Suprapubic skin (tissue), 3 donors: ENCODE results near the gene MCC.

Experiments
- CTCF ChIP-seq, 2 donors: fragments of 200-600 bp in 1 of 2; fragments of 450-650 bp in 1 of 2; sonication (generic) in 1 of 2; IDR thresholded peaks; one replicate each; pipeline ENCODE4 v1.5.1; 2016 to 2019; ENCODE audit warnings: antibody characterized with exemption in 2 of 2, mild to moderate bottlenecking in 1 of 2, moderate library complexity in 1 of 2
- POLR2AphosphoS5 ChIP-seq, 3 donors: sonication (generic); formaldehyde crosslinking; IDR thresholded peaks; one replicate each; pipeline ENCODE4 v1.6.1; 2017; ENCODE audit warnings: antibody characterized with exemption in 3 of 3

DNA sequence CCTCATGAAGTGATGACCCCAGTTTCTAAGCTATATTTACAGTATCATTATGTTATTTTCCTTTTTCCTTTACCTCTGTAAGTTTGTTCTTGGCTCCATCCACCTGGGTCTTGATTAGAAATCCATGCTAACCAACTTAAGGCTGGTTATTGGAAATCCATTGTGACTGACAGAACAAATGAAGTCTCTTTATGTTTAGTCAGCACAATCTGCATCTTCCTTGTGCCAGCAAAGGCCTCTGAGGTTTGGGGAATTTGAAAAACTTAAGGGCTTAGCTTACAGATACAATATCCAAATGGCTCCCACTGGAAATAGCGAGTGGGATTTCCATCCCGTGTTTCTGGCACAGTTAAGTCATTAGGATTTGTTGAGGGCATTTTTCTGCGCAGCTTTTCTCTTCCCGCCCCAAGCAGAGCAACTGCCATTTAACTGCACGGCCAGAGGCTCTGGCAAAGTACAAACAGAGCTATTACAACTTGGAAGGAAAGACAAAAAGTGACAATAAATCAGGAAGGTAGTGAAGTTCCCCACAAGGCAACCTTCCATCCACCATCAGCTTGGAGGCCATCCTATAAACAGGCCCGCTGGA lies 447.5 kb downstream of the MCC start:
- no peak for TF ChIP-seq CTCF (IDR thresholded peaks at IDR 0.05)
- TF ChIP-seq POLR2AphosphoS5 (IDR thresholded peaks at IDR 0.05), result no peak
